Left forelimb (tissue), 1 donor: ENCODE measurements around the gene RBMS3.

Experiments used
- DNase-seq: peaks from one replicate; pipeline ENCODE4 v3.0.0-alpha.2; 2018; ENCODE audit warnings: low spot score

Gene RBMS3

DNA sequence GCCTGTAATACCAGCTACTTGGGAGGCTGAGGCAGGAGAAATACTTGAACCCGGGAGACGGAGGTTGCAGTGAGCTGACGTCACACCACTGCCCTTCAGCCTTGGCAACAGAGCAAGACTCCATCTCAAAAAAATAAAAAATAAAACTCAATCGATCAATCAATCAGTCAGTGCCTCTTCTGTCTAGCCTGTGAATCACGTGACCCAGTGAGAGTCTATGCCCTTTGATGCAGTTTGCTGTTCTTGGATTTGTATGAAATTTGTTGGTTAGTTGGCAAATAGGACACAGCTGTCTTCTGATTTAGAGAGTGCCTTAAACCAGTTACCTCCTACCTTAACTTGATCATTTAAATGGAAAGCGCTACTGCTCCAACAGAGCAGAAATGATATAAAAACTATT is 3.6 kb upstream of the RBMS3 start:
- DNase-seq, result no peak

DNA sequence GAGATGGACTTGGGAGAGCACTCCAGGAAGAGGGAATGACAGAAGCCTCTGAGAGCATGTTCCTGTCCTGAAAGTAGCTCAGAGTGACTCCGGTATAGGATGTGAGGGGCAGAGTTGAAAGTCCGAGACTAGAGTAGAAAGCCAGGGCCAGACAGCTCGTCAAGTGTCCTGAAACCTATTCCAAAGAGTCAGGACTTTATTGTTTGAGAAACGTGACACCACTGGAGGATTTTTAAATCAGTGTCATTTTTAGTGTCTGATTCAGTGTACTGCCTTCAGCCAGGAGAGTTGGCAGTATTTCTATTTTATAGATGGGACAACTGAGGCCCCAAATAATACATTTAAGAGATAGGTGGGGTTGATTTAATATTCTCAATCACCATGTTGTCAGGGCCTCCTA is 1.6 kb upstream of the RBMS3 start:
- no peak for DNase-seq

DNA sequence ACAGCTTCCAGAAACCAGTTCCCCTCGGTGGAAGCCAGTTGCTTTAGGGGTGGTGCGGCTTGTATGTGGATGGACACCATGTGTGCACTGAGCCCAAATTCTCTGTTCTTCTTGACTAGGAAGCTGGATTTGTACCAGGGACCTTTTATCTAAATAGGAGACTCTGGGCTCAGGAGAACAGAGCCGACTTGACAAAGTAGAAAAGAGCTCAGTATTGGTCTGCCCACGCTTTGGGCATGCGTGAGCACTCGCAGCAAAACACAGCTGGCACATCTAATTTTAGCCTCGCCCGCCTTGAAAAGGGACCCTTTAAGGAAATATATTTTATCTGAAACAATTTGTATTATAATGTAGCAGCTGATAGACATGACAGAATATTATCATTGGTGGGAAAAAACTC is 1.1 kb upstream of the RBMS3 start:
- no peak for DNase-seq

DNA sequence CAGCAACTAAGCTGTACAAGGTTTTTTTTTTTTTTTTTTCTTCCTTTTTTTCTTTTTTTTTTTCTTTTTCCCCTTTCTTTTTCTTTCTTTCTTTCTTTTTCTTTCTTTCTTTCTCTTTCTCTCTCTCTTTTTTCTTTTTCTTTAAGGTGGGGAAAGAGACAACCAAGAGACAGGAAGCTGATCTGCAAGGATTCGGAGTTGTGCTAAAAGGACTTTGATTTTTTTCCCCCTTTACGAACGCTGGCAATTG is 148 bp downstream of the RBMS3 start:
- DNase-seq, result no peak

DNA sequence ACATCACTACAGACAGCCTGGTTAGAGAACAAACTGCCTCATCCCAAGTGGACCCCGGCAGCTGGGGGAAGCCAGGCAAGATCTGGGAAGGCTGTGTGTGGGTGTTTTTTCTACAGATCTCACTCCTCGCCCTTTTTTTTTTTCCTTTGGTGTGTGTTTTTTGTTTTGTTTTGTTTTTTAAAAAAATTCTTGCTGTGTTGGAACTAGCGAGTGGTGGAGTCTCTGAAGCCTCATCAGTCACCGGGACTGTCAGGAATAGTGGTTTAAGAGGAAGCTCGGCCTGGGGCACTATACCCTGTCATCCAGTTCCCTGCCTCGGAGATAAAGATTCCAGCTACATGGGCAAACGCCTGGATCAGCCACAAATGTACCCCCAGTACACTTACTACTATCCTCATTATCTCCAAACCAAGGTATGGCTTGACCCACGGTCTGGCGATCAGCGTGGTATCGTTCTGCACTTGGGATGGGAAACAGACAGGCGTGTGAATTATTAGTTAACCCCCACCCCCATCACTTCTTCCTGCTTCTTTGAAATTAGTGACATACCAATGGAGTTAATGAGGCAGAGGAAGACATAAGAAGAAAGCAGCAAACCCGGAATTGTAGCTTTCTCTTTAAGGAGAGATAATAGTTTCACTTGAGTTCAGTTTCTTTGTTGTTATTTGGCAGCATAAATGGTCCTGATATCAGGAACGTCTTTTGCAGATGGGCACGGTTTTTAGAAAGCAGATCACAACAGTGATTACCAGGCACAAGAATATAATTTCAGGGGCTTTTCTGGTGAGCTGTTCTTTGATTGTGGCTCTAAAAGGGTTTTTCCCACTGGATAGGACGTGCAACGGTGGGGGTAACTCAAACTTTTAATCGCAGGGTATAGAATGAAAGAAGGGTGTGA is 722 bp downstream of the RBMS3 start:
- peak; percentile 71 for DNase-seq

DNA sequence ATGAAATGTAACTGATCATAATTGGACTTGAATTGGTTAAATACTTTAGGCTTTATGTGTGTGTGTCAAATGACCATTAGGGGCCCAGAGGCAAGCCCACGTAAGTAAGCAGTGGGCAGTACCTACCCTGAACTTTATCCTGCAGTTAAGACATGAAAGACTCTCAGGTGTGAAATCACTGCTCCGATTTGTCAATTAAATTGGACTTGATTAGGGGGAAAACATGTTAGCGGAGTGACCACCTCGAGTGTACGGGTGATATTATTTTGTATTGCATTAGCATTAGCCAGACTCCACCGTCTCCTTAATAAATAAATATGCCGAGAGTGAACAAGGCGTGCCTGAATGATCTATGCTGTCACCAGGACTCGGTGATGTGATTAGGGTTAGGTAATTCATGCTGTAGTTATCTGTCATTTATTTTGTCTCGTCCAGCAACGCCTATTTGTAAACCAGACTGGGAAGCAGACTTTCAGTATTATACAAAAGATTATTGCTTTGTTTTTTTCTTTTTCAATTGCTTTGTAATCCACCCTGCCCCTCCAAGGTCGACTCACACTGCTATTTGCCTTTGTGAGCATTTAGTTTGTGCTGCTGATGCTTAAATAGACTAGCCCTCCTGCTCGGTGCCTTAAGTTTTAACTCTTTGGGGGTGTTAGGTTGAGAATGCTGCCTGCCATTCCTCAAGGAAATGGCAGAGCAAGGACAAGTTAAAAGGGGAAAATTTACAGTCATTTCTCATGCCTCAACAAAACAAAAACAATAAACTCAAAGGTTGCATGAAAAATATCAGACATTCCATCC is 1.8 kb downstream of the RBMS3 start:
- no peak for DNase-seq

DNA sequence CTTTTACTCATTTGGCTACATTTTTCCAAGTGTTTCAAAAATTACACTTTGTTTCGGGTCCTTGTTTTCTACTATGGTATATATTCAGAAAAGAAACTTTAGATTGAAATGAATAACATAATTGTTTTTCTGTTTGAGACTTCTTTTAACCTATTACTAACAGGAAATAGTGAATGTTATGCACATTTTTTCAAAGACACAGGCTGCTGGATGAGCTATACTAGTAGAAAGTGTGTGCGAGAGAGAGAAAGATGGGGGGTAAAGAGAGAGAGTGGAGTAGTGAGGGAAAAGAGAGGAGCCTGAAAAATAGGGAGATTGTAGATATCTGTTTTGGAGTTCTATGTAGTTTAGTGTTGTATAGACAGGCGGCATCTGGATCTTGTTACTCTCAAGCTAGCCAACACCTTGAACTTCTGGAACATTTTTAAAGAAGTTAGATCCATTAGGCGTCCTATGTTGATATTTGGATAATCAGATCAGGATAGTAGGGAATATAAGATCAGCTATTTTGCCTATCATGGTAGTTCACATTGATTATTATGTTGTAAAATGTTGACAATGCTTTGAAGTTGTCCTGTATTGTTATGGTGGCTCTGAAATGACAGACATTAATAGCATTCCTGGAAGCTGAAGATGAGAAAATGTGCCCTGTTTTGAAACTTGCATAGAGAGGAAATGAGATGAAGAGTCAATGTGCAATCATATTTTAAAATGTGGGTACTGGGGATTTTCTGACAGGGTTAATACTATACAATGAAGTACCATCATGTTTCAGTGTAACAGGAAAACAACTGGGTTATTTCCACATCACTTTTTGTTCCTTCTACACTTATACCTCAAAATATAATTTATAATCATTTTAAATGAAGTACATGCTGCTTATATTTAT is 2.6 kb downstream of the RBMS3 start:
- no peak for DNase-seq

DNA sequence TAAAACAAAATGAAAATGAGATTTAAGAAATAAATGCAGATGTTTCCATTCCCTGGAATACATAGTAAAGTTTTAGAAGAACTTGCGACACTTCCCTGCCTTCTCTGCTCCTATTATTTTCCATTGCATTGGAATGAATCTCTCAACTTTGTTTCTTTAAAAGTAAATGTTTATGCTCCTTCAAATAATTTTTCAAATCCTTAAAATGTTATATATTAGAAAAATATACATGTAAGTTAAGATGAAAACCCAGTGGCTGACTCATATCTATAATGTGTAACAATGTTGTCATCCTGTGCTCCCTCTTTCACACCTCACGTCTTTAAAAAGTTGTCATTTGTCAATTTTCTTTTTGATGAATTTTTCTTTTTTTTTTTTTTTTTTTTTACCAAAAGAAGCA is 3.6 kb downstream of the RBMS3 start:
- DNase-seq, result no peak

DNA sequence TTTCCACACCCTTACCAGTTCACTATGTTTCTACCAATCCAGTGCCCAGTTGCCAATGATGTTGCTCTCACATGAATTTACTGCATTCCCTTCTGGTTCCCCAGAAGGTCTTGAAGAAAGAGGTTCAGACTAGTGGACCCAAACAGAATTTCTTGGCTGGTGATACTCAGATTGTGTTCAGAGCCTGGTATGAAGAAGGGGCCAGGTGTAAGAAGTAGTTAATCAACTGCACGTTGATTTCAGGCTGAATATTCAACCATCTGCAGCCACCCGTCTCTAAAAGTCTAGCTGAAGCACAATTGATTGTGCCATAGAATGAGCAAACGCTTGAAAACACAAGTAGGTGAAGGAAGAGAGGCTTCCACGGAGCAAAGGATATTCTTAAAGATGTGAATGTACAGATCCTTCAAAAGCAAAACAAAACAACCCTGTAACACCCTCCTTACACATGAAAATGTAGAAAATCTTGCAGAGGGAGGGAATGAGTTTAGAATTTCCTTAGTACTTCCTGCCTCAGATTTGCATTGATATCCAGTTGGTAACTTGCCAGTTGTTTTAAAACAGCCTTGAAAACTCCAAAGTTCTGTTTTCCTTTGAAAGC is 4.7 kb downstream of the RBMS3 start:
- no peak for DNase-seq

DNA sequence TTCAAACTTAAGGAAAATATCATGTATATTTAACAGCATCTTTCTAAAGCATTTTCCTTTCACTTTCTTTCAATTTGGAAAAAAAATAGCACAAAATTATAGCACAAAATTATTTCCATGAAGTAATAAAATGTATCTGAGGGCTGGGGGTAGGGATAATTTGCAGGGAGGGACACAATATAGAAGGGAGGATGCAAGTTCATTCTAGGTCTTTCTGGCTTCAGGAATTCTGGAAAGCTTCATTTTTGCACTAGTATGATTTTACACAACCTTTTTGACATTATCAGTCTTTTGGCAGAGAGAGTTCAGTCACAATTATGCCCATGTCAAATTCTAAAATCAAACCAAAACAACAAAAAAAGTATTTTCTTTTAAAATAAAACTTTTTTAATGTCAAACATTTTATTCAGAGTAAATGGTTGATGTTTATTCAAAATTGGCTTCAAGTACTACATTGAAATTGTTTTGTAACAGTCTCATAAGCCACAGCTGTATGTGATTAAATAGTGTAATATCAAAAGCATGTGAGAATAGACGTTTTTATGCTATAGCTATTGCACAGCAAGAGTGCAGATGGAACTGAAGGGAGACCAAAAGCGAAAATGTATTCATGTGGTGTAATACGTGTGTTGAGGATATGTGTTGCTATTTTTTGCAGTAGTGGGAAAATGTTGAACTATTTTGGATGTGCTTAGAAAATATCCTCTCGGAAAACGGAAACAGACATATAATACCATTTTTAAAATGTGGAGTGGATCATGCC is 5.8 kb downstream of the RBMS3 start:
- no peak for DNase-seq

DNA sequence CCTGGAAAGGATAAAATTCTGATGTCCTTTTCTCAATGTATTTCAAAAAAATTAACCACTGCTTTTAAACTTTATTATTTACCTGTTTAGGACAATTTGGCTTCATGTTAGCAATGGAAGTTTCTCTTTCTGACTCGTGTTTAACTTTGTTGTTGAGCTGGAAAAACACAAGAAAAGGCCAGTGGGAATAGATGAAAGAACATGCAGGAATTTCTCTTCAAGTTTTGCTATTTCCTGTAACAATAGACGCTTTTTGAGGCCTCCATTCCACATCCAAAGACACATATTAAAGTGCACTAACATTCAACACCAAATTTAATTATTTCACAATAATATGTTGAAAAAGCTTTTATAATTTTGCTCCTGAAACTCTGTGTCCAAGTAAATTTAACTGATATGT is 9.7 kb downstream of the RBMS3 start:
- DNase-seq, result no peak

DNA sequence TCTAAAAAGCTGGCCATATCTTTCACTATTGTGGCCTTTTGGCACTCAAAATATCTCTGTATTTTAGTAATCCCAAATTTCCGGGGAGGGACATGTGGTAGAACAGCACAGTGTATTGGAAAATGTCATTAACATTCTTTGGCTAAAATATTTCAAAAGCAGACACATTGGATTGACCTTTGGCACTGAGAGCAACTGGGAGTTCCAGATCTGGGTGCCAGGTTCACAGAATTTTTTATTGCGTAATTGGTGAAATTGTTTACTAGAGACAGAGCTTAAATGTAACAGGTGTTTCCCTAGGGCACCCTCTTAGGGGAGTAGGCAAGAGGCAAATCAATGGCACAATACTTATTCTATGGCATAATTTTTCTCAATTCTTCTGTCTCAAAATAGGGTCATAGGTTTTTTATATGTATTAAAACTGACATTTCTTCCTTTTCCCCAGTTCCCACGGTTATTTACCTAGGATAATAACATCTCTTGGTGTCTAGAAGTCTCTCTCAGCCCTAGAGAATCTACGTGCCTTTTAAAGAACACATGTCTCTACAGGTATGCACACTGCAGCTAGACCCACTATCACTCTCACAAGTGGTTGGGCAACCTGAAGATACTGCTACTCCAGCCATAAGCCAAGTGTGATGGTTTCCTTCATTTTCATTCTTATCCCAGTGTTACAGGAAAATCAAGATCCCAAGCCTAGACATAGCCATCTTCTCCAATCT is 10.6 kb downstream of the RBMS3 start:
- no peak for DNase-seq

DNA sequence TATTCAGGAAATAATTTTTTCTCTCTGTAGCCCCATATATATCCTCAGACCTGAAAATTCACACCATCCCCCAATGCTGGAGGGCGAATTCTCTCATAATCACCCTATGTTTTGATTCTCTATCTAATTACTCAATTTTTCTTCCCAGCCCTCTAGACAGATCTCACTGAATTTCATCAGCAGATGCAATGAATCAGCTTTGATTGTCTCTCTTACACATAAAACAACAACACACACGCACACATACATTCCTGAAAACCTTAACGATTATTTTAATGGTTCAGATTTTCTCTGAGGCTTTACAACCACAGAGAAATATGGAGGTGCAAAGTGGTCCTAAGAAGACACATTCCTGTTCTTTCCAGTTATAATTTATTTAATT is 11.1 kb downstream of the RBMS3 start:
- DNase-seq, result no peak

DNA sequence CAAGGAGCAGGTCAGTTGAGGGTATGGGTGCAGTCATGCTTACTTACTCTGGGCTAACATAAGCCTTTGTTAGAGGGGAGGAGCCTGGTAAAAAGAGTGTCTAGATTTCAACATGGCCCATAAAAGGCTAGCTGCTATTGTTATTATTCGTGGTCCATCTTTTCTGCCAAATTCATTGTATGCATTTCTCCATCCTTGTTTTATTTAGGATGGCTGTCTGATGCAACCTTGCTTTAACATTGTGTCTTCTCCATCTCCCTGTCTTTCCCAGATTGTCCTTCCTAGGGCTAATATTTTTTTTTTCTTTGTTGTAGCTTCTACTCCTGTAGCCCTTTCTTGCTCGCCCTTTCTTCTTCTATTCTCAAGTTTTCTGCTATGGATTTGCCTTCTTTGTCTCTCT is 12.6 kb downstream of the RBMS3 start:
- DNase-seq, result no peak

DNA sequence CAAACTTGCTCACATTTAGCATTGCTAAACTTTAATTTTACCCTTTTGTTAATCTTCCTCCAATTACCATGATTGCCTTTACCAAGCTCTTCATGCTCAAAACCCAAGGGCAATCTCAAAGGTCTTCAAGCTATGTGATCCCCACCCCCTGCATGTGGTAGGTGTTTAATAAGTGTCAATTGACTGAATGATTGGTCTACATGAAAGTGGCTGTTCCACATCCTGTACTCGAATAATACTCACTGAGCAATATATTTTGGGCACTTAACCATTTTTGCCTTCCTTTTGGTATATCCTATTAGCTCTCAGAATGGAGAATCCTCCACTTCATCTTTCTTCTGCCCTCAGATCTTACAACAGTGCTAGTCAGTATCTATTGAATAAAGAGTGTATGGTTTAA is 17.1 kb downstream of the RBMS3 start:
- DNase-seq, result no peak

DNA sequence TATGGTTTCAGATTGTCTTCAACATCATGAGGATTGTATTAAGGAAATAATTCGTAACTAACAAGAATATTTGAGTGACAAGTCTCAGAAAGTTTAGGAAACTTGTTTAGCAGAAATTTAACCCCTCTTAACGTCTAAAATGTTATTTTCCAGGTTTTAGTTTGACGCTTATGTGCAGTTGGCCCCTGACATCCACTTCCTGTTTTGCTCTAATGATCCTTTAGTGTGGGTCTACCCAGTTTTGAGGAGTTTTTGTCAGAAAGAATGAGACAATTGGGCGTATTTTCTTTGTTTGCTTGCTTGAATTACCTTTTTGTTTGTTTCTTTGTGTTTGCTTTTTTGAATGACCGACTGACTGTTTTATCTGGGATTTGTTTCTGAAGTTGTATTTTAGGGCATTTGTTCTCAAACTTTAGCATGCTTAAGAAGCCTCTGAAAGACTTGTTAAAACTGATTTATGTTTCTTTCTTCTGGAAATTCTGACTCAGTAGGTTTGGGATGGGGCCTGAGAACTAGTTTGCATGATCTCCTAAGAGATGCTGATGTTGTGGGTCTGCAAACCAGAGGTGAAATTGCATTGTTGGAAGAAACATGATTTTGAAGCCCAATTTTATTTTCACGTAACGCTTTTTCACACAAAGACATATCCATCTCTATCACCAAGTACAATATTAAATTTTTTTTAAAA is 20.6 kb downstream of the RBMS3 start:
- no peak for DNase-seq

DNA sequence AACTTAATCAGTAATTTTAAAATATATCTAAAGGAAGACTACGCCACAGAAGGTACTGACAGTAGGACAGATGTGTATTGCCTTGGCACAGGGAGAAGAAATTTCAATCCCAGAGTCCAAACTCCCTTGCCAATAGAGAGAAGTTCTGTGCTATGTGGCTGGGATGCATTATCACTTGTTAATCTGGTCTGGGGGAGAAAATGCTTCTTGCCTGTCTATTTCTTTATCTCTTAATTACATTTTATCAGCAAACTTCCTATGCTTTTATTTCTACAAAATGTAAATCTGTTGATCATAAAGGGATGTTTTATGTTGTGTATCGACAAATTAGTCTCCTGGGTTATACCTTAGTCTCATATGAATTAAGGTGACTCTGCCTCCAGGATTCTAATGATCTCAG is 21.7 kb downstream of the RBMS3 start:
- DNase-seq, result no peak

DNA sequence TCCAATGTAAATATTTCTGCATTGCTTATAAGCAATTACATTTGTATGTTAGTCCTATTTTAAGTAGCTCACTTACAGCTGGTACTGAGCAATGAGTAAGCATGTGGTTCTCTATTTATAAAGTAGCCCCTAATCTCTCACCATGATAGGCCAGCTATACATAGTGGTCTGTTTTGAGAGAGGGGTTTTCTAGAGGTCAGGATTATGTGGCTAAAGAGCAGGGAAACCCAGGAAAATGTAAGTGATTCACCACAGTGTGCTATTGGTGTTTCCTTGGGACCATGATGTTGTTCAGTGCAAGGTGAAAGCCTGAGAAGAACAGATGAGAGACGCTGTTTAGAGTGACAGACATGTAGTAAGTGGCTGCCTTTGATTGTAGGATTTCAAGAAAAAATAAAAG is 26.4 kb downstream of the RBMS3 start:
- DNase-seq, result no peak

DNA sequence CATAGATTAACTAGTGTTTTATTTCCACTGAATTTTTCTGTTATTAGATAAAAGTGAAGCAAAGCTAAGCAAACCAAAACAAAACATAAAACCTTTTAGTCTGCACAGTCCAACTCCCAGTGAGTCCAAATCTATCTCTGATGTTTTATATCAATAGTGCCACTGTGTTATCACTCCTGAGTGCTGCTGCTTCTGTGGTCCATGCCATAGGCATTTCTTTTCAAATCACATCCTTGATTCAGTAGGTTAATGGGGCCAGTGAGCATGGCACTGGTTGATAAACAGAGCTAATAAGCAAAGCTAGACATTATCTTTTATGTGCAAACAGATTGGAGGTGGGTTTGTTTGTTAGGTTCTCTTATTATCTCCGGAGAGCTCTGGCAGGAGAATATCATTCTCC is 30.0 kb downstream of the RBMS3 start:
- no peak for DNase-seq

DNA sequence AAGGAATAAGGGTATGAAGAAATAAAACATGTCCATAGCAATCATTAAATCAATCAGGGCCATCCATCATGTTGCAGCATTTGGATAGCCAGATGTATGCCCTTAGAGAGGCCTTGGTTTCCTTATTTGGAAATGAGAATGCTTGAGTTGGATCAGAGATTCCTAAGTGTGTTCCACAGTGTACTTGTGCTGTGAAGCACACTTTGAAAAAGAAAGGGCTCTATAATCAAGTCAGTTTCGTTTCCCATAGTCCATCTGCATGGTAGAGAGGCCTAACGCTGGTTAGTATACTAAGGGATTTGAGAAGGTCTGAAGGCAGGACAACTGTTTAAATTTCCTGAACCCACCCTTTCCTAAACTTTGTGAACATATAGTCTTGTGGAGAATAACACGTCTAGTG is 30.9 kb downstream of the RBMS3 start:
- no peak for DNase-seq
